ENCODE measurements around the gene OXLD1. TPM values are rescaled to one million over a fixed set of nuclear protein-coding genes. Genes with fewer than 3 reads are reported as not detected.

Gene OXLD1
- total RNA-seq, 6 experiments from 2014 or later = 8.3 to 24.3 (median 14.6) TPM

DNA sequence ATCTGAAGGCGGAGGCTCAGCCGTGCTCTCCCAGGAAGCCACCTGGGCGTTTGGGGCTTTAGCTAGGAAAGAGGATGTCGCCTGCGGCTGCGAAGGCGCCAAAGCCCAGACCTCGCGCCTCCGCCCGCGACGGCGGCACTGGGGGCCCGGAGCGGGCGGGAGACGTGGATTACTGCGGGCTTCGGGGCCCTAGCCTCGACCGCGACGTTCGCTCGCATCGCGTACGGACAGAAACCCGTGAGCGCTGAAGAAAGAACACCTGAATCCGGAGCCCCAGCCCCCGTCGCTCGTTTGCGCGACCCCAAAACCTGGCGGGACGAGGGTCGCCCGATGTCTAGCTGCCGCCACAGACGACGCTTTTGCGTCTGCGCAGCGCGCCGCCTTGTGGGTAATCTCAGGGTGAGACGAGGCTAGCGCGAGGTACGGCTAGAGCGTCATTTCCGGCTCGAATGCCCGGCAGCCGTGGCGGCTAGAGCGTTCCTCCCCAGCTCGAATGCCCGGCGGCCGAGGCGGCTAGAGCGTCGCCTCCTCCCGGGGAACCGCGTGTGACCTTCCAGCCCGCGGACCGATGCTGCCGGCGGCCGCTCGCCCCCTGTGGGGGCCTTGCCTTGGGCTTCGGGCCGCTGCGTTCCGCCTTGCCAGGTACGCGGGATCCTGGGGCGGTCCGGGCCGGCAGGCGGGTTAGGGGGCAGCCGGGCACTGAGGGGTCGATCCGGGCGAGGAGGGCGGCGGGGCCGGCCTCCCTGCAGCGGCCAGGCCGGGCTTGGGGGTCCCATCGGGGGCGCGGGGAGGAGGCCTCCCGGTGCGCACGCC is 36.7 kb upstream of the OXLD1 start, which contains the start of gene MRPL12:
Gene MRPL12 (plus strand): TSS at position 434 of the 813 bp plus-strand sequence. CDS start 135 bp downstream, at position 569.
- 2% methylated on average over 10 of the region's 102 CpGs for WGBS (ENCODE audit: insufficient coverage, low coverage, low lambda C conversion rate, missing lambda C conversion rate)
- H3K27me3 ChIP-seq = no peaks in the 10 kb centered on the region
- peaks cover 0 to 57% (median 15%) of the 10 kb centered on the region in 4 donors for H3K36me3 ChIP-seq
- TF ChIP-seq POLR2A (IDR thresholded peaks at IDR 0.05) = peak; percentile 90
- TF ChIP-seq, protein P1, sequence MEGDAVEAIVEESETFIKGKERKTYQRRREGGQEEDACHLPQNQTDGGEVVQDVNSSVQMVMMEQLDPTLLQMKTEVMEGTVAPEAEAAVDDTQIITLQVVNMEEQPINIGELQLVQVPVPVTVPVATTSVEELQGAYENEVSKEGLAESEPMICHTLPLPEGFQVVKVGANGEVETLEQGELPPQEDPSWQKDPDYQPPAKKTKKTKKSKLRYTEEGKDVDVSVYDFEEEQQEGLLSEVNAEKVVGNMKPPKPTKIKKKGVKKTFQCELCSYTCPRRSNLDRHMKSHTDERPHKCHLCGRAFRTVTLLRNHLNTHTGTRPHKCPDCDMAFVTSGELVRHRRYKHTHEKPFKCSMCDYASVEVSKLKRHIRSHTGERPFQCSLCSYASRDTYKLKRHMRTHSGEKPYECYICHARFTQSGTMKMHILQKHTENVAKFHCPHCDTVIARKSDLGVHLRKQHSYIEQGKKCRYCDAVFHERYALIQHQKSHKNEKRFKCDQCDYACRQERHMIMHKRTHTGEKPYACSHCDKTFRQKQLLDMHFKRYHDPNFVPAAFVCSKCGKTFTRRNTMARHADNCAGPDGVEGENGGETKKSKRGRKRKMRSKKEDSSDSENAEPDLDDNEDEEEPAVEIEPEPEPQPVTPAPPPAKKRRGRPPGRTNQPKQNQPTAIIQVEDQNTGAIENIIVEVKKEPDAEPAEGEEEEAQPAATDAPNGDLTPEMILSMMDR (IDR thresholded peaks at IDR 0.05) = peak in 2 of 4 donors; percentile 13 to 20
- intact Hi-C loops (cut with DNase I) = no loop called here
- H3K27ac ChIP-seq = peak within 1 kb of the TSS; percentile 84 to 92 (median 91)
- no peaks in the 10 kb centered on the region for H3K9me3 ChIP-seq
- ATAC-seq (peak; percentile 86 to 91 (median 86)), DNase-seq (peak; percentile 94 to 97 (median 97))
- H3K4me3 ChIP-seq = peak within 1 kb of the TSS; percentile 95 to 100 (median 99)
- peaks cover 0 to 28% (median 9%) of the 10 kb centered on the region in 4 donors for H3K4me1 ChIP-seq

DNA sequence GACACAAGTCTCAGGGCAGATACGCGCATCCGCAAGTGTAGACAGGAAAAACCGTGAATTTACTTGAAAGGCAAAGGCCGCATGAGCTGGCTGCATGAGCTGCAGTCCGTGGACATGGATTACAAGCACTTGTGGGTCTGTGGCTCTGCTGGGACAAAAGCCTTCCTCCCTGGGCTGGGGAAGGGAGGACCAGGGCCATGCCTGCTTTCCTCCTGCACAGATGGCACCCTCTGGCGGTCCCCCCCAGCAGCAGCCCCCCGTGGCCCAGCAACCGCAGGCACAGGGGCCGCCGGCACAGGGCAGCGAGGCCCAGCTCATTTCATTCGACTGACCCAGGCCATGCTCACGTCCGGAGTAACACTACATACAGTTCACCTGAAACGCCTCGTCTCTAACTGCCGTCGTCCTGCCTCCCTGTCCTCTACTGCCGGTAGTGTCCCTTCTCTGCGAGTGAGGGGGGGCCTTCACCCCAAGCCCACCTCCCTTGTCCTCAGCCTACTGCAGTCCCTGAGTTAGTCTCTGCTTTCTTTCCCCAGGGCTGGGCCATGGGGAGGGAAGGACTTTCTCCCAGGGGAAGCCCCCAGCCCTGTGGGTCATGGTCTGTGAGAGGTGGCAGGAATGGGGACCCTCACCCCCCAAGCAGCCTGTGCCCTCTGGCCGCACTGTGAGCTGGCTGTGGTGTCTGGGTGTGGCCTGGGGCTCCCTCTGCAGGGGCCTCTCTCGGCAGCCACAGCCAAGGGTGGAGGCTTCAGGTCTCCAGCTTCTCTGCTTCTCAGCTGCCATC is 35.1 kb upstream of the OXLD1 start:
- WGBS (ENCODE audit: insufficient coverage, low coverage, low lambda C conversion rate, missing lambda C conversion rate) = 53% methylated on average over 10 of the region's 23 CpGs
- Histone ChIP-seq H3K4me1 (peaks cover 0 to 28% (median 9%) of the 10 kb centered on the region in 4 donors), H3K27ac (peak overlapping the region; percentile 84 to 92 (median 91)), H3K4me3 (peak overlapping the region; percentile 95 to 100 (median 99)), H3K9me3 (no peaks in the 10 kb centered on the region), H3K27me3 (no peaks in the 10 kb centered on the region), H3K36me3 (peaks cover 0 to 58% (median 10%) of the 10 kb centered on the region in 4 donors)
- no peak for DNase-seq
- intact Hi-C loops (cut with DNase I) = no loop called here
- ATAC-seq = no peak
- TF ChIP-seq, protein P1 (IDR thresholded peaks at IDR 0.05) = no peak
- no peak for TF ChIP-seq POLR2A (IDR thresholded peaks at IDR 0.05)

DNA sequence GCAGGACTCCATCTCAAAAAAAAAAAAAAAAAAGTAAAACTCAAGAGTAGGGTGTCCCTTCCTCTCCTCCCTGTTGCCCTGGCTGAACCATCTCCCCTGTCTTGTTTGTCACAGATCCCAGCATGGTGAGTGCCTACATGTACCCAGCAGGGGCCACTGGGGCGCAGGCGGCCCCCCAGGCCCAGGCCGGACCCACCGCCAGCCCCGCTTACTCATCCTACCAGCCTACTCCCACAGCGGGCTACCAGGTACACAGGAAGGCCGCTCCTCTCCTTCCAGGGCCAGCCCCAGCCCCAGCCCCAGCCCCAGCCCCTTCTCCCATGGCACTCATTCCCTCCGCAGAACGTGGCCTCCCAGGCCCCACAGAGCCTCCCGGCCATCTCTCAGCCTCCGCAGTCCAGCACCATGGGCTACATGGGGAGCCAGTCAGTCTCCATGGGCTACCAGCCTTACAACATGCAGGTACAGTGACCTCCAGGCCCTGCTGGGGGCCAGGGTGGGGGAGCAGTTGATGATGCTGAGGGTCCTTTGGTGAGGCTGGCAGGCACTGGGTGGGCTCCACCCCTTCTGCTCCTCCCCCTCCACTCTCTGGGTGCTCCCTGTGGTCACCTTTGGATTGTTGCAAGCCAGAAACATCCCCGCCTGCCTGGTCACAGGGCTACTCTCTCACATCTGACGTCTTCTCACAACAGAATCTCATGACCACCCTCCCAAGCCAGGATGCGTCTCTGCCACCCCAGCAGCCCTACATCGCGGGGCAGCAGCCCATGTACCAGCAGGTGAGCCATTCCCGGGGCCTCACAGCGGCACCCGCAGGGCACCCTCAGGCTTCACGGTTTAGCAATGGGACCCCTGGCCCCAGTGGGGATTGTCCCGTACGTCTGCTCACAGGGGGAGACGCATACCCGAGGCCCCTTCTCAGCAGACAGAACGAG is 34.2 kb upstream of the OXLD1 start:
- Histone ChIP-seq H3K36me3 (peaks cover 0 to 58% (median 8%) of the 10 kb centered on the region in 4 donors), H3K27me3 (no peaks in the 10 kb centered on the region), H3K27ac (no peak overlapping the region), H3K9me3 (no peaks in the 10 kb centered on the region), H3K4me3 (no peak overlapping the region), H3K4me1 (peaks cover 0 to 28% (median 9%) of the 10 kb centered on the region in 4 donors)
- WGBS (ENCODE audit: insufficient coverage, low coverage, low lambda C conversion rate, missing lambda C conversion rate) = 73% methylated on average over 5 of the region's 25 CpGs
- ATAC-seq (no peak), DNase-seq (no peak)
- TF ChIP-seq, protein P1 (IDR thresholded peaks at IDR 0.05) = no peak
- no peak for TF ChIP-seq POLR2A (IDR thresholded peaks at IDR 0.05)
- intact Hi-C loops (cut with DNase I) = no loop called here

All from right lobe of liver (tissue), 6 donors.